Activated effector memory CD4-positive, alpha-beta T cell treated with Interleukin-2 at 50 U/mL for 16 hours (primary cell): Measurements from ENCODE around the gene PCSK4.
"Not testable (repeated sequence)": the region's sequence is repeated elsewhere in the genome, so short reads cannot be mapped to it uniquely, and the experiment has no call there.

ENCODE experiments used
- DNase-seq: peaks from one replicate; pipeline ENCODE4 v3.0.0-alpha.2; 2020

The PCSK4 gene

DNA sequence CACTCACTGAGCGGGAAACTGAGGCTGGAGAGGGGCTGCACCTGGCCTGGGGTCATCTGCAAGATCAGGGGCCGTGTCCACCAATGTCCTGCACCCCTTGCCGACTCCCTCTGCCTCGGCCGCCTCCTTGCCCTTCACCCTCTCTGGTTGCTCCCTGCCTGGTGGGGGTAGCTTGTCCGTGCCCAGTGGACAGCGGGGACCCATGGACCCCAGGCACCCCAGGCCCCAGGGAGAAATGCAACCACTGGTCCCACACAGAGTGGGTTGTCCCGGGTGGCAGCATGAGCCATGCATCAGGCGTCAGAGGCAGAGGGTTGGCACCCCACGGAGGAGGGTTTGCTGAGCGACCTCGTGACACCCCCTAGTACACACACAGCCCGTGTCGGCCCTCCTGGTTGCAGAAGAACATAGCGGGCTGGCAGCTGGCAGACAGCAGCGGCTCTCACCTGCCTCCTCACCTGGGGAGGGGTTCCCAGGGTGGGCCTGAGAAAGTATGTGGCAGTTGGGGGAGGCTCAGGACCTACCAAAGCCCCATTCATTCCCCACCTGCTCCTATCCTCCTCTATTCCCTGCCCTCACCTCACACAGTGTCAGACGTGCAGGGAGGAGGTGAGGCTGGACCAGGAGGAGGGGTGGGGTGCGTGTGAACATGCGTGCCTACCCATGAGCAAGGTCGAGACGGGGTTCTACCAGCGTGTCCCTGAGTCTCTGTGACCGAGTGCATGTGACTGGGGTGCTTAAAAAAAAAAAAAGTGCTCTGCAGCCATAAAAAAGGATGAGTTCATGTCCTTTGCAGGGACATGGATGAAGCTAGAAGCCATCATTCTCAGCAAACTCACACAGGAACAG is 14.0 kb upstream of the PCSK4 start:
- no peak for DNase-seq

DNA sequence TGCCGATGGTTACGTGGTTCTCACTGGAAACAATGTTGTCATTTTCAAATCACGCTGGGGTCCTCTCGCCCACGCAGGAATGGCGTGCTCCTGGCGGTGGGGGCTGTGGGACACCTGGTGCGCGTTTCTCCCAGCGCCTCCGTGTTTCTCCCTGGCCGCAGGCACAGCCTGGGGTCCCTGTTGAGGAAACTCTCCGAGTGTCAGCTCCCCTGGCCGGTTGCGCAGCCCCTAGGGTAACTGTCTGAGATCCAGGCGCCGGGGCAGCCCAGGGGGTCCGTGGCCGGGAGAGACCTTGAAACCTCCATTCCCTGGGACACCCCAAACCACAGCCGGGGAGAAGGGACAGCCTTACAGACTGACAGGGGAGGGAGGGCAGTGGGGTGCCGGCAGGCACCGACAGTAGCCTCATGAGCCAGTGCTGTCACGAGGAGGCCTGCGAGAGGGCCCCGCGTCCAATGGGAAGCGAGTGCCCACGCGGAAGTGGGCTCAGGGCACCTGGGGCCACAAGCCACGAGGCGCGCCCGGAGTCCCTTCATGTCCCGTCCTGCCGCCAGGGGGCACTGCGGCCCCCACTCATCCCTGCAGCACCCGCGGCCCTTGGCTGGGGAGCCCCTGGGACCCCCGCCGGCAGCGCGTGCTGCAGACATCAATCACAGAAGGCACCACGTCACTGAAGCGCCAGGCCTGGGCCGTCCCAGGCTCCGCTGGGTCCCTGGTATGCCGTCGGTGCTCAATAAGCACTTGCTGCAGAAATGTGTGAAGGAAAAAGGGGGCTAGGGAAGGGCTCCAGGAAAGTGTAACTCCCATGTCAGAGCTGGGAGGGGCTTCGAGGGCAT is 13.2 kb upstream of the PCSK4 start:
- peak; percentile 44 for DNase-seq

- DNase-seq, result no peak
Observed at GRCh38 chr19:1502433-1503088, 12.4 kb upstream of the PCSK4 start.

GRCh38 chr19:1501200-1501595 is 11.0 kb upstream of the PCSK4 start:
- no peak for DNase-seq

GRCh38 chr19:1499231-1499630 is 9.1 kb upstream of the PCSK4 start:
- not testable (repeated sequence) for DNase-seq

DNA sequence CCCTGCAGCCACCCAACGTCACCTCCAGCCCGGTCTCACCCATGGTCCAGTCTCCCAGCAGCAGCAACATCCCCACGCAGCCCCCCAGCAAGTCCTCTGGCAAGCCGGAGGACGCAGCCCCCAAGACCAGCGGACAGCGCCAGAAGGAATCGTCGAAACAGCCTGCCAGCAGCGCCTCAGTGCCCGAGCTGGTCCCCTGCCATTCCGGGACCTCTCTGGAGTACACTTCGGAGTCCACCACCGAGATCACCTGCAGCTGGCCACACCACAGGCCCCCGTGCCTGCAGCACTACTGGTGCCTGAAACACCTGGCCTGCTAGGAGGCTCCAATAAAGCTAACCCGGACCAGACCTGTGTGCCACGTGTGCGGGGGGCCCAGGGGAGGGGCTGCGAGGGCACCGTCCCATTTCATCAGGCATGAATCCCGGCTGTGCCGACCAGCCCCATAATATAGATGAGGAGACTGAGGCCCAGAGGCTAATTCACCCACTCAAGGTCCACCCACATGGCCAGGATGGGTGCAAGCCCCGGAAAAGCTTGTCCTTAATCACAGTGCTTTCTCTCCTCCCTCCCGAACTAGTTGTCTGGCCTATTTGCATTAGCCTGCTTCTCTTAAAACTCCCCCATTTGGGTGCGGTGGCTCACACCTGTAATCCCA is 7.6 kb upstream of the PCSK4 start:
- no peak for DNase-seq

DNA sequence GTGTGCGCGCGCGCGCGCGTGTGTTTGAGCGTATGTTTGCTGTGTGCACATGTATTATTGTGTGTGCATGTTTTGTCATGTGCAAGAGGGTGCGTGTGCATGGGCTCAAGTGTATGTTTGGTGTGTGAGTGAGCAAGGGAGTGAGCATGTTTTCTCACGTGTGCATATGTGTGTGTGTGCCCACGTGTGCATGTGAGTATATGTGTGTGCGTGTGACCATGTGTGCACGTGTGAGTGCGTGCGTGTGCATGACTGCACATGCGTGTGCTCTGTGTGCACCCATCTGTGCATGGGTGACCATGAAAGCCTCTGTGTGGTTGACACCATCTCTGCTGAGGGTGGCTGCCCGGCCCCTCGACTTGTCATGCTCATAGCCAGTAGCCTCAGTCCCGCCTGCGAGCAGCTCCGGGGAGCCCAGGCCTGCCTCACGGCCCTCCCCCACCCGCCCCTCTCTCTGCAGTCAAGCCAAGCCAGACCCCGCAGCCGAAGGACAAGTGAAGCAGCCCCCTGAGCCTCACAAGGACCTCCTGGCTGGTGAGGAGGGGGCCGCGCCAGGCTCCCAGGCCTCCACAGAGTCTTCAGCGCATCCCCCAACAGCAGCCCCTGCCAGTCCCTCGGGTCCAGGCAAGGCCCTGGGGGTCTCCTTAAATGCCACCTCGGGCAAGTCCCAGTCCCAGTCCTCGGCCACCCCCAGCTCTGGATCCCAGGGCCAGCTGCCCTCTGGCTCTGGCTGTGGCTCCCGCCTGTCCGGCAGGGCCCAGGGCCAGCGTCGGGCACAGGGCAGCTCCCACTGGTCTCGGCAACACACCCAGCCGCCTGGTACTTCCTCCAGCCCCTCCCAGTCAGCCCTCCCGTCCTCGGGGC is 6.8 kb upstream of the PCSK4 start:
- DNase-seq, result no peak

DNA sequence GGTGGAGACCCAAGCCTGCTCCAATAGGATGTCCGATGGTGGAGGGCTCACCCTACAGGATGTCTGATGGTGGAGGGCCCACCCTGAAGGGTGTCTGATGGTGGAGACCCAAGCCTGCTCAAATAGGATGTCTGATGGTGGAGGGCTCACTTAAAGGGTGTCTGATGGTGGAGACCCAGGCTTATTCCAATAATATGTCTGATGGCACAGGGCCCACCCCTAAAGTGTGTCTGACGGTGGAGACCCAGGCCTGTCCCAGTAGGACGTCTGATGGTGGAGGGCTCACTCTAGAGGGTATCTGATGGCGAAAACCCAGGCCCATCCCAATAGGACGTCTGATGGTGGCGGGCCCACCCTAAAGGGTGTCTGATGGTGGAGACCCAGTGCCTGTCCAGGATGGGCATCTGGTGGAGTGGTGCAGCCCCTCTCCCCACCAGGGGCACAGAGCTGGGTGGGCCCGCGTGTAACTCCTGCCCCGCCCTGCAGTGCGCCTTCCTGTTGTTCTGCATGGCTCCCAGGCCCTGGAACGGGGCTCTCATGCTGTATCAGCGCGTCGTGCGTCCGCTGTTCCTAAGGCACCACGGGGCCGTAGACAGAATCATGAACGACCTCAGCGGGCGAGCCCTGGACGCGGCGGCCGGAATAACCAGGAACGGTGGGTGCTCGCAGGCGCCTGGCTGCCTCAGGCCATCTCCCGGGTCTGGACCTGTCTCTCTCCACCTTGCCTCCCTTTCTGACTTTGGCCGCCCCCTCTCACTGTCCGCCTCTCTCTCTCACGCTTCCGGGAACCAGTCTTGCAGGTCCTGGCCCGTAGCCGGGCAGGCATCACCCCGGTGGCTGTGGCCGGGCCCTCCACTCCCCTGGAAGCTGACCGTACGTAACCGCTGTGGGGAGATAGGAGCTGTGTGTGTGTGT is 5.9 kb upstream of the PCSK4 start:
- no peak for DNase-seq

DNA sequence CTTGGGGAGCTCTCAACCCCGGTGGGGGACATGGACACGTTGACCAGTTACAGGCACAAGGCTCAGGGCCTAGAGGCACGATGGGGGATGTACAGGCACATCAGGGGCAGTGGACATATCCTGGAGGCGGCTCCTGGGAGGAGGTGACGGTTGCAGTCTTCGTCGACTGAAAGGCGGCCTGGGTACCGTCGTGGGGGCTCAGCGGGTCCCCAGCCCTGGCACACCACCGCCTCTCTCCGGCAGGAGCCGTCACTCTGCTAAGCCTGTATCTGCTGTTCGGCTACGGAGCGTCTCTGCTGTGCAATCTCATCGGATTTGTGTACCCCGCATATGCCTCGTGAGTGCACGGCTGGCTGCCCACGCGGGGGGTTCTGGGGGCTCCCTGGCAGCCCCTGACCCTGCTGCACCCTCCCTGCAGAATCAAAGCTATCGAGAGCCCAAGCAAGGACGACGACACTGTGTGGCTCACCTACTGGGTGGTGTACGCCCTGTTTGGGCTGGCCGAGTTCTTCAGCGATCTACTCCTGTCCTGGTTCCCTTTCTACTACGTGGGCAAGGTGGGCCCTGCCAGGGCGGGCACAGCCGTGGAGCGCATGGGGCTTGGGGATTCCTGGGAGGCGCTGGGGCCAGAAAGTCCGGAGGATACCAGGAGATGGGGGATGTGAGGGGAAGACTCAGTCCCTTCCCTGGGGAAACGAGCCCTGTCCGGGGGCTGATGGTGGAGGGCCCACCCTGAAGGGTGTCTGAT is 5.1 kb upstream of the PCSK4 start:
- DNase-seq, result no peak

- no peak for DNase-seq
Observed at GRCh38 chr19:1494115-1494815, 4.1 kb upstream of the PCSK4 start.

DNA sequence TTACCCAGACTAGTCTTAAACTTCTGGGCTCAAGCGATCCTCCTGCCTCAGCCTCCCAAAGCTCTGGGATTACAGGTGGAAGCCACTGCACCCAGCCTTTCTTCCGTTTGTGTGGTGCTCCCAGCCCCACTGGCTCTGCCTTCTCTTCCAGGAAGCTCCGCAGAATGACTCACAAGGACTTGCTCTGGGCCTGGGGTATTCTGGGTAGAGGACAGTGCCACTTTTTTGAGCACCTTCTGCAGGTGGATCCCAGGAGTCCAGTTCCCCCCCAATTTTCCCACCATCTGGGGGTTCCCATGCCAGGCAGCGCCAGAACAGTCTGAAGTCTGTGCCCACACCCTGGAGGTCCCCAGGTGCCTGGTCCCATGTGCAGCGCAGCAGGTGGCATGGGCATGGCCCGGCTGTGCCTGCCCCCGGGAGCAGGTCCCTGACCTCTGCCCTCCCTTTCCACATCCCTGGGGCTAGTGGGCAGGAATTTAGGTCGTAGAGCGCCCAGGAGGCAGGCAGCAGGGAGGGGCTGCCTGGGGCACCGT is 2.4 kb upstream of the PCSK4 start:
- DNase-seq, result no peak

DNA sequence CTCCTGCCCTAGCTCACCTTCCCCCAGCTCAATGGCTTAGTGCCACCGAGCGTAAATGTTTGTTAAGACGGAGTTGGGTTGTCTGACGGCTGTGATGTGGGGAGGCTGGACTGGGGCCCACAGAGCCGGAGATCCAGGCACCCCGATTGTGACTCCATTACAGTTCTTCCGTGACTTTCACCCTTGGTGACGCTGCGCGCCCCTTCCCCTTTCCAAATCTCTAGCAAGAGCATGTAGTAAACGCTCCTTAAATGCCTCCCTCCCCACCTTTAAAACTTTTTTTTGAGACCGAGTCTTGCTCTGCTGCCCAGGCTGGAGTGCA is 1.7 kb upstream of the PCSK4 start:
- no peak for DNase-seq

DNA sequence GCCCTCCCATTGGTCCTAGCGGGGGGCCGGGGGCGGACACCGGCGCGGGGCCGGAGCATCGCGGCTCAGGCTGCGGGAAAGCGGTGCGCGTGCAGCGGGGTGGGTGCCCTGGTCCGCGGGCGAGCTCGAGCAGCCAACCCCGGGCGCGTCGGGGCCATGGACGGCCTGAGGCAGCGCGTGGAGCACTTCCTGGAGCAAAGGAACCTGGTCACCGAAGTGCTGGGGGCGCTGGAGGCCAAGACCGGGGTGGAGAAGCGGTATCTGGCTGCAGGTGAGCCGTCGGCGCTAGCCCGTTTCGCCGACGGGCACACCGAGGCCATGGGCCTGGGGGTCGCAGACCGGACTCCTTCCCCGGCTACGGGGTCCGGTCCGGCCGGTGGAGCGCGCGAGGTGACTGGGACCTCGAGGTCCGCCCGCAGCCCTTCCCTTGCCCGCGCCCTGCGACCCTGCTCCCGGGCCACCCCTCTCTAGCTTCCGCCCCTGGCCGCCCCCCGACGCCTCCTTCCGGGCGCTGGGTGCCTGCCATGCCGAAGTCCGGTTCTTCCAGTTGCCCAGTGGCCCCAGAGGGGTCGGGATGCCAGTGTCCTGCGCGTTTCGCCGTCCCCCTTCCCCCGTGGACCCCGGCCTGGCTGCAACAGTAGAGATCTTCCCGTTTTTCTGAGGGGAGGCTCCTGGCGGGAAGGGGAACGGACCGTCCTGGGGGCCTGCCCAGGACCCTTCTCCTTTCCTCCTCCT is 1.1 kb upstream of the PCSK4 start, which contains the start of gene REEP6:
Gene REEP6, plus strand, starts transcription at position 68 of the 735 bp plus-strand sequence. Its CDS starts 89 bp downstream, at position 157.
- no peak for DNase-seq

DNA sequence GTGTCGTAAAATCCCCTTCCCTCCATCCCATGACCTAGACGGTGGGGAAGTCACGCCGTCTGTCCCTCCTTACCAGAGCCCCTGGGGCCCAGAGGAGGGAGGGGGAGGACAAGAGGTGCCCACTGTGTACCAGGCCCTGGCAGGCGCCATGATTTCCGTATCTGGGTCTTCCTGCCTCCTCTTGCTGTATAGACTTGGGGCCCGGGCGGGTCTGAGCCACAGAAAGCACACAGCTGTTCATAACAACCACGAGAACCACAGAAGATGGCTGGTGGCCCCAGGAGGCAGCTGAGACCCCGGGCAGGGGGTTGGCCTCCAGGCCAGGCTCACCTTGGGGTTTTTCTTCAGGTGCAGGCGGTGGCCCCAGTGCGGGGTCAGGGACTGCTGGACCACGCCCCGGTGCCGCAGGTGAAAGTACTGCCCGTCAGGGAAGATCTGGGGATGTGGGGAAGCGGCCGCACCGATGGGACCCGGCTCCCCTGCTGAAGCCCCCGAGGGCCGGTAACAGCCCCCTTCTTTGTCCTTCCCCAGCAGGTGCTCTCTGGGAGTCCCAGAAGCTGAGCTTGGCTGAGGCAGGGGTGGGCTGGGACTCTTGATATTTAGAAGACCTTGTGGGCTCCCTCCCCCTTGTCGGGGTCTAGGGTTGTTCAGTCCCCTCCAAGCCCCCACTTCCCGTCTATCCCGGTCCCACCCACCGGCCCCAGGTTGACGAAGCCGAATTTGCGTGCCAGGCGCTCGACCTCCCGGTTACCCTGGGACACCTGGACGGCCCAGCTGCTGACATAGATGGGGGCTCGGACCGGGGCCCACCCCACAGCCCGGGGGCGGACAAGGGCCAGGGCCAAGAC is 463 bp downstream of the PCSK4 start:
- DNase-seq, result no peak

- DNase-seq, result no peak
Observed at GRCh38 chr19:1488282-1488601, 1.9 kb downstream of the PCSK4 start.

- DNase-seq, result no peak
Observed at GRCh38 chr19:1487576-1488281, 2.4 kb downstream of the PCSK4 start.
